HT-29 (cell line): Measurements from ENCODE around the gene ZNRF1. TPM values are rescaled to one million over a fixed set of nuclear protein-coding genes. Genes with fewer than 3 reads are reported as not detected.
A peak's percentile ranks its signal among the peaks of the same experiment; 100 is the strongest.

Source experiments
- DNase-seq: peaks from one replicate; pipeline ENCODE4 v3.0.0-alpha.2; 2015; ENCODE audit warnings: low spot score
- total RNA-seq: library from RNA; depleted of rRNA; stranded (reverse); fragments of >200 nt; shearing (Covaris generic); gene quantifications from 2 replicates; pipeline ENCODE4 v1.2.3, GENCODE V29; 2014

The ZNRF1 gene
- total RNA-seq, 1 experiment from 2014 or later: 15.5 TPM

DNA sequence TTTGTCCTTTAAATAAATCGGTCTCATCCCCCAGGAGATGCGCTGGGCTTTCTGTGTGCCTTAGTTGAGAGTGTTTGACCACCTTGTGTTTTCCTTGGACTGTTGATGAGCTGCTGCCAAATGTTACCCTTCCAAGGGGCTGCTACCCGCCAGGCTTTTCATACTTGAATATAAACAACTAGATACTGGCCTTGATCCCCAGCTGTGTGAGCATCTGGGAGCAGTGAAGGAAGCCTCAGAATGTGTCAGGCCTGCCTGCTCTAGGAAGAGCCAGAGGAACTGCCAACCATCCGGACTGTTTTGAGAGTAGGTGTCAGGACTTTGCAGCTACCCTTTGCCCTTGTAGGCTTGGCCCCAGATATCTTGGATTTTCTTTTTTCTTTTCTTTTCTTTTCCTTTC lies 60.0 kb downstream of the ZNRF1 start:
- DNase-seq: no peak

DNA sequence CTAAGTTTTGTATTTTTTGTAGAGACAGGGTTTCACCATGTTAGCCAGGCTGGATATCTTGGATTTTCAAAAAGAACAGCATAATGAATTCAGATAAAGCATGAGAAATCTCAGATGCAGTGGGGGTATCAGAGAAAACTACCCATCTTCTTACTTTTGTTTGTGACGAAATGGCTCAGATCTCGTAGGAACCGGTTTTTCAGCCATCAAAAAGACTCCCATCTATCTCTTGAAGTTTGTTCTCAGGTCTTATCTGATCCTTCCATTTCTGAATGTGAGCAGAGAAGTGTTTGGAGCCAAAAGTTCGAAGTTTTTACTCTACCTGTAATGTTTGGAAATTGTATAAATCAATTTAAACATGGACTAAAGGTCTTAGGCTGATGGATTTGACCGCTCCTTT lies 60.6 kb downstream of the ZNRF1 start:
- DNase-seq: no peak

DNA sequence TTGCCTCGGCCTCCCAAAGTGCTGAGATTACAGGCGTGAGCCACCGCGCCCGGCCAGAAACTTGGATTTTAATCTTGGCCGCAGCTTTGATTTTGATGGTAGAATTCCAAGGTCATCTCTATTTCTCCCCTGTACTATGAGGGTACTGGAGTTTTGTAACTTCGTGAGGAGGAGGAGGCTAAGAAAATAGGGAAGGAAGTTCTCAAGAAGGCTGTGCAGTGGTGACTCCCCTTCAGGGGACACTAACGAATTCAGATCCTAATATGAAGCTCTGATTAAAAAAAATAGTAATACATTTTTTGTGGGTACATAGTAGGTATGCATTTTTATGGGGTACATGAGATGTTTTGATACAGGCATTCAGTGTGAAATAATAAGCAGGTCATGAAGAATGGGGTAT lies 61.9 kb downstream of the ZNRF1 start:
- no peak for DNase-seq

DNA sequence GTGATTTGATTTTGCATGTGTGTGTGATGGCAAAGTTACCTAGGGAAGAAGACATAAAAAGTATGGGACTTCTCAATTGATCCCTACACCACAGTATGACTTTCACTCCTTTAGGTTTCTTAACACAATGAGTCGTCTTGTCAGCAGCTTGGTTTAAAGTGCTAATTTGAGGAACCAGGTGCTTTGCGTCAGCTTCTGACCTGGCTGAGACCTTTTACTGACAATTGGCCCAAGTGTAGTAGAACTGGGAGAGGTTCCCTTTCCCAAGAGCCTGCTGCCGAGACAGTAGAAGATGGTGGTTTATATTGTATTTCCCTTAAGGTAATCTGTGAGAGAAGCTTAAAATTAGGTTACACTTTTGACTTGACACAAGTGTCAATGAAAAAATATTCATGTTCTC lies 62.8 kb downstream of the ZNRF1 start:
- DNase-seq: no peak

DNA sequence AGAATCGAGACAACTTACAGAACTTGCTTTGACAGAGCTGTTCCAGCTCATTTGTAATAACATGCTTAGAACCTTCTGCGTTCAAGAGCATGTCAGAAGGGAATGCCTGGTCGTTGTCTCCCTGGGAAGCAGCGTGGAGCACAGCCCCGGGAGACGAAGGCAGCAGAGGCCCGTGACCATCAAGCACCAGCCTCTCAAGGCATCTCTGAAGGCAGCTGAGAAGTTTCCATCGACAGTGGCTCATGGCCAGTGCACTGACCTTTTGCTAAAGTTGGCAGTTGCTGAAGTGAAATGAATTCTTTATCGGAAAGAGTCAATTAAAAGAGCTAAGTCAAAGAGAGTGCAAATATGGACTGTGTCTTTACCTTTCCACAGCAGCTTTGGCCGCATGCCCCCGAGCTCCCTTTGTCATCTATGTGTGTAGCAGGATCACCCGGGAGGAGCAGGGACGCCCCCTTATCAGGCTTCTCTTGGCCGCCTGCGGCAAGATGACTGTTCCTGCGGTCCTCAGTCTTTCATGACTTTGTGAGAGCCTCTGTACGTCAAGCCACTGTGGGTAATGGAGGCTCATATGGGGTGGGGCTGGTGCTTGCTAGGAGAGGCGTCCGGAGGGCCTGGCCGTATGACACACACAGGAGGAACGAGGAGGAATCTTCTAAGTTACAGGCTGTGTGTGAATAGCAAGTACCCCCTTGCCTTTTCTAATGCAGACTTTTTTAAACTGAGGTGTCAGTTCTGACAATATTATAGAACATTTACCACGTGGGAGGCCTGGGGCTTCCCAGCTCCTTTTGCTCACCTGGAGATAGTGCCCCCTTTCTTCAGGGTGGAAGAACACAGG lies 63.5 kb downstream of the ZNRF1 start:
- DNase-seq: no peak

DNA sequence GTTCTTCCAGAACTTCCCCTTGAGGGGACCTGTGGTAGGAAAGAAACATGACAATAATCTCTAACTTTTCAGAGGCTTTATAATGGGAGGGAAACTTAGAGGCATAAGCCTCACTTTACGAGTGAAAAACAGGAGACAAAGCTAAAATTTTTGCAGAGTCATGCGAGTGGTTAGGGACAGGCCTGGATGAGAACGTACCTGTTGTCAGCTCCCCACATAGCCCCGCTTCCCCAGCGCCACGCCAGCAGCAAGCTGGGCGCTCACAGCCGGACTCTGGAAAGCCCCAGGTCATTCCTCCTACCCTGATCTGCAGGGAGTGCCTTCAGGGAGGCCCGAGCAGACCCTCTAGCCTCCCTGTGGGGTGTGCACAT lies 64.1 kb downstream of the ZNRF1 start:
- DNase-seq: no peak

DNA sequence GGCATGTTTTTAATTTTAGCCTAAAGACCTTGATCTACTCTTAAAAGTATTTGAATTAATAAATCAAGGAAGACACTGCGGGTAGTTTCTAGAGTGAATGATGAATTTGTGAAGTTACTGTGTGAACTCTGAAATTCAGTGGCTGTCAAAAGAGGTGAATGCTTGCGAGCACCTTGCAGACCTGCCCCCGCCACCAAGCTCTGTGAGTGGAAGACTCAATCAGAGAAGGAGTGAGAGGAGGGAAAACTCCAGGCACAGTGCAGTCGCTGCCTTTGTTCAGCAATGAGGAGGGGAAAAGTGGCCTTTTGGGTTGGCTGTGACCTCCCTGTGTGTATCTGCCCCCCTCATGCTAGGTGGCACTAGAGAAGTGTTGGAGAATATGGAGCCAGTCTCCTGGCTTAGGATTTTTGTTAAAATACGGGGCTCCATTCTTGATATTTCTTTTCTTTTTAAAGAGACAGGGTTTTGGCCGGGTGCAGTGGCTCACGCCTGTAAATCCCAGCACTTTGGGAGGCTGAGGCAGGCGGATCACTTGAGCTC lies 64.8 kb downstream of the ZNRF1 start:
- DNase-seq: no peak

DNA sequence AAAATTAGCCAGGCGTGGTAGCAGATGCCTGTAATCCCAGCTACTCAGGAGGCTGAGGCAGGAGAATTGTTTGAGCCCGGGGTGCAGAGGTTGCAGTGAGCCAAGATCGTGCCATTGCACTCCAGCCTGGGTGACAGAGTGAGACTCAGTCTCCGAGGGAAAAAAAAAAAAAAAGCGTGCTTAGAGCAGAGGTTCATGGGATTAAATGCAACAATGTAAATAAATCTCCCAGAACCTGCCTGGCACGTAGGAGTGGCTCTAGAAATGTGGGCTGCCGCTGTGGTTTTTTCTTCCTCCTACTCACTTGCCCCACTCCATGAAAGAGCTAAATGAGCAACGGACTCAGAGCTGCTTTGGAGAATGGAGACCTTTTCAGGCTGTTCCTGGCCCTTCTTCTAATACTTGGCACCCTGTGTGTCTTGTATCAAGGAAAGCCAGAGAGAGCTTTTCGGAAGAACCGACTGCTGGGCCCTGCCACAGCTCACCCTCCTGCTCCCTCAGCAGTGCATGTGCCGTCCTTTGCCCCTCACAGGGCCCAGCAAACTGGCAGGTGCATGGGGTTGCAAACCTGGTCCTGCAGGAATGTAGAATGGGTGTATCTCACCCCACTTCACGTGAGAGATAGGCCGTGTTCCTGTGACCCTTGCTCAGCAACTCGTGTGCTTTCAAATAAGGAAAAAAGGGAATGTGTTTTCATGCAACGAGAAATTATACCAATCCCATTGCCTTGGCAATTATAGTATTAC lies 65.8 kb downstream of the ZNRF1 start:
- peak; percentile 83 for DNase-seq

DNA sequence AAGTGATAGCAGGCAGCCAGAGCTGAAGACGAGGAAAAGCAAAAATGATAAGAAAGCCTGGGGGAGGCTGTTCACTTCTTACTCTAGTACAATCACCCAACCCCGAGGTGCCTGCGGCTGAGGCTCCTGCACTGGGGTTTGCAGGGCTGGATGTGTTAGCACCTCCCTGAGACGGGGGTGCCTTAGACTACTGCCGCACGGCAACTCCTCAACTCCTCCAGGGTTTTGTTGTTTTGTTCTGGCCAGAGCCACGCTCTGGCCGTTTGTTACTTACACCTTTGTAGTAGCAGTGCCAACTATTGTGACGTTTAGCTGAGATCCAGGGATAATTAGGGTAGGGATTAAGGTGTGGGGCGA lies 66.3 kb downstream of the ZNRF1 start:
- peak; percentile 61 for DNase-seq

DNA sequence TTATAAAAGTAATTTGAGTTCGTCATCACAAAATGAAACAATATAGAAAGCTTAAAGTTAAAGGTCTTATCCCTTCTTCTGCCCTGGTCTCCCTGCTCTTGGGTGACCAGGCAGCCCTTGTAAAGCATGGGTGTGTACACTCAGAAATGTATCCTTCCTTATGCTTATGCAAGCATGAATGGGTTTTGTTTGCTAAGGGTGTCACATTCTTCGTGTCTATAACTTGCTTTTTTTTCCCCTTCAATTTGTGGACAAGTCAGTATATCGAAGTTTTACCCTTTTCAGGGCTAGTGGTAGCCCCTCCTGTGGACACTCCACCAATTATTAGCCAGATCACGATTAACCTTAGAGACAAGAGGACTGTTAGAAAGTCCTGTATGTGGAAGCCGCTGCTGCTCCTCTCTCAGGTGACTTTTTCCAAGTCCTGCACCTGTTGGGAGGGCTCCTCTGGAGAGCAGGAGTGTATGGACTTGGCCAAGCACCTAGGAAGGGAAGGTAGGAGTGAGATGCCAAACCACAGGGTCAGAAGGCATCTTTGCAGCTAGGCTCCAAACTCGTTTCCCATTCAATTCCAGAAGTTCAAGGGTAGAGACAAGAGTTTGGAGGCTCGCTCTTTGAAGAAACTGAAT lies 66.8 kb downstream of the ZNRF1 start:
- peak; percentile 59 for DNase-seq

DNA sequence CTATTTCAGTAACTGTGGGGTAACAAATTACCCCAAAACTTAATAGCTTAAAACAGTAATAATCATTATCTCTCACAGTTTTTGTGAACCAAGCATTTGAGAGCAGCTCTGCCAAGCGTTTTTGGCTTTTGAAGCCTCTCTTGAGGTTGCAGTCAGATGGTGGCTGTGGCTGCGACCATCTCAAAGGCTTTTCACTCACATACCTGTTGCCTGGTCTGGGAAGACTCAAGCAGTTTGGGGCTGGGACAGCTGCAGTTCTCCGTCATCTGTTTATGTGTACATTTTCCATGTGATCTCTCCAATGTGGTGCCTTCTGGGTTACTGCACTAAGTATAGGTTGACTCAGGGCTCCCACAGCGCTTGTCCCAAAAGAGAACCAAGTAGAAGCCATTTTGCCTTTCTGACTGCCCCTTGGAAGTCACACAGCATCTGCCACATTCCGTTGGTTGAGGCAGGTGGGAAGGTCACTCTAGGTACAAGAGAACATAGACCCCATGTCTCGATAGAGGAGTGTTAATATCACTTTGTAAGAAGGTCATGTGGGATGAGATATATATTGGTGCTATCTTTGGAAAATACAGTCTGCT lies 68.1 kb downstream of the ZNRF1 start:
- no peak for DNase-seq

DNA sequence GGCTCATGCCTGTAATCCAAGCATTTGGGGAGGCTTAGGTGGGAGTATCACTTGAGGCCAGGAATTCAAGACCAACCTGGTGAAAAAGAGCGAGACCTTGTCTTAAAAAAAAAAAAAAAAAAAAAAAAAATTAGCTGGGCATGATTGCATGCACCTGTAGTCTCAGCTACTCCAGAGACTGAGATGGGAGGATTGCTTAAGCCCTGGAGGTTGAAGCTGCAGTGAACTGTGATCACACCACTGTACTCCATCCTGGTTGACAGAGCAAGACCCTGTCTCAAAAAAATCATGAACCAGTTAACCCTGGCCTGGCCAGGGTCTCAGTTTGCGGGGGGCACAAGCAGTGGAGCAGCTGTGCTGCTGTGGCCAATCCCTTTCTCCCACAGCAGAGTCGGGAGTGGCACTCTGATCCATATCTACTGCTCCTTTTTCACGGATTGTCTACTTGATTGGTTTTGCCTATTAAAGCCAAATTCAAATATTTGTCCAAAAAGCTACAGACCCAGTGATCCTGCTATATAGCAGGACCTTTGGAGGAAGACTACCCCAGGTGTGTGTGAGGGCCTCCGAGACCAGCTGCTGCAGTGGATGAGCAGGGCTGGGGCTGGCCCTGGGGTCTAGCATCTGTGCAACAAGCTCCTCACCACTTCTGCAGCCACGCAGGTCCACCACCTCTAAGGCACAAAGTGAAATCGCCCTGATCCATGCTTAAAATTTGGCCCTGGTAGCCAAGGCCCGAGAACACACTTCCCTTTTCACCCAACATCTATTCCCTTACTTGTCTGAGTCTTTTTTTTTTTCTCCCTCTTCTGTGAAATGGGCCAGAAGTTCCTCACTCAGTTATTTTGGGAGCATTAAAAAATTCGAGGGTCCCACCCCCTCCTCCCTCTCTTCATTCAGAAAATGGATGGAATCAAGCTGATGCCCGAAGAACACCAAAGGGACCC lies 69.5 kb downstream of the ZNRF1 start:
- DNase-seq: no peak

DNA sequence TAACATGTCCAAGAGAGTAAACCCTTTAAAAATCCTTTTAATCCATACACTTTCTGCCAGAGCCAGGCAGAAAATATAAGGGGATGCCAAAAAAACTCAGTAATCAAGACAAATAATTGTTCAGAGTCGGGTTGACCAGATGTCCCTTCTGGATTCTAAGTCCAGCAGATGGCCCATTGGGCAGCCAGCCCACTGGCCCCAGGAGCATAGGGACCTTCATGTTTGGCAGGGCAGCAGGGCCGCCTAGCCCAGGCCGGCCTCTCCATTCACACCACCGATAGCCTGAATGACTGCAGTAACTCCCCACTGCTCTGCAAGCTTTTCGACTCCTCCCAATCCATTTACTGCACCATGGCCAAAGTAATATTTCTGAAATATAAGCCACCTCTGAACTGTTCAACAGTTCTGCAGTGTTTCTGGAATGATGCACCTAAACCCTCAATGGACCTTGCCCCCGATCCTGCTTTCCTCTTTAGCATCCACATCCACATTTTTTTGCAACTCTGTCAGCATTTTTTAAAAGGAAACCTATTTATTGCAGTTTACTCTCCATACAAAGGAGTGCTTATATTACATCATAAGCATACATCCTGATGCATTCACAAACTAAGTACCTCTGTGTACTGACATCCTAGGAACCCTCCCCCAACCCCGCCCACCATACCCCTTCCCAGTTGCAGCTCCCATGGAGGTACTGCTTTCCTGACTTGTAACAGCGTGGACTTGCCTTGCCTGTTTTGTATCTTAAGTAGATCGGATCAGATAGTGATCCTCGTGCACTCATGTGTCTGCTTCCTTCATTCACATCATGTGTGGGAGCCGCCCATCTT lies 71.4 kb downstream of the ZNRF1 start:
- no peak for DNase-seq

DNA sequence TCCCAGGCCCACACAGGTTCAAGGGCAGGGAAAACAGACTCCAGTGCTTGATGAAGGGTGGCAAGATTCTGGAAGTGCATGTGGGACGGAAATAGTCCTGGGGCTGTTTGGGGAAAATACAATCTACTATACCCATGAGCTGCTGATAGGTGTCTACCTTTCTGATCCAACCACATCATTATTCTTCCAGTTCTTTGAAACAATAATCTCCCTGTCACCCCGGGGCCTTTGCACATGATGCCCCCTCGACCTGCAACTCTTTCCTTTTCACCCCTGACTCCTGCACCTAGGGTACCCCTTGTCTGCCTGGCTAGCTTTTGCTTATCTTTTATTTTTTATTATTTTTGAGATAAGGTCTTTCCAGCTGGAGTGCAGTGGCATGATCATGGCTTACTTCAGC lies 72.8 kb downstream of the ZNRF1 start:
- no peak for DNase-seq

DNA sequence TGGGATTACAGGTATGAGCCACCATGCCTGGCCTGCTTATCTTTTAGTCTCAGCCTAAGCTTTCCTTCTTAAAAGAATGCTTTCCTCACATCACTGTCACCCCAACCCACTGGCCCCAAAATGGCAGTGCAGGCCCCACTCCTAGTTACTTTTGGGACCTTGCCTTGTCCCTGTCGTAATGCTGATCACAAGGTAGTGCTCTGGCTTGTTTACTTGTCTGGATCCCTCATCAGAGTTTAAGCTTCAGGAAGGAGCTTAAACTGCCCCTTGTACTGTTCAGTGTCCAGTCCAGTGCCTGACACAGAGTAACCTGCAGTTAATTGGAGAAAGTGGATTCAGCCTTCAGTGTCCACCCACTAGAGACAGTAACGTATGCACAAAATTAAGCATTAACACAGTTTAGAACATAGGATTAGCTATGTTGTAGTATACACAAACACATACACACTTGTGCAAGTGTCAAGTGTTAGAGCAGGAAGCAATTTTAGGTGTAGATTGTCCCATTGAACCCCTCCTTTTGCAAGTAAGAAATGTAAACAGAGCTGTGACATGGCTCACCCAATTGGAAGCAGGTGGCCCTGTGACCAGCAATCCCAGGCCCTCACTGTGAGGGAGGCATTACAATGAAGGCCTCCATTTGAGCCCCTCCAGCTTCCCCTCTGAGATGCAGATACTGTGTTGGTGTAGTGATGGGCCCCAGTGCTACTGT lies 73.6 kb downstream of the ZNRF1 start:
- no peak for DNase-seq

DNA sequence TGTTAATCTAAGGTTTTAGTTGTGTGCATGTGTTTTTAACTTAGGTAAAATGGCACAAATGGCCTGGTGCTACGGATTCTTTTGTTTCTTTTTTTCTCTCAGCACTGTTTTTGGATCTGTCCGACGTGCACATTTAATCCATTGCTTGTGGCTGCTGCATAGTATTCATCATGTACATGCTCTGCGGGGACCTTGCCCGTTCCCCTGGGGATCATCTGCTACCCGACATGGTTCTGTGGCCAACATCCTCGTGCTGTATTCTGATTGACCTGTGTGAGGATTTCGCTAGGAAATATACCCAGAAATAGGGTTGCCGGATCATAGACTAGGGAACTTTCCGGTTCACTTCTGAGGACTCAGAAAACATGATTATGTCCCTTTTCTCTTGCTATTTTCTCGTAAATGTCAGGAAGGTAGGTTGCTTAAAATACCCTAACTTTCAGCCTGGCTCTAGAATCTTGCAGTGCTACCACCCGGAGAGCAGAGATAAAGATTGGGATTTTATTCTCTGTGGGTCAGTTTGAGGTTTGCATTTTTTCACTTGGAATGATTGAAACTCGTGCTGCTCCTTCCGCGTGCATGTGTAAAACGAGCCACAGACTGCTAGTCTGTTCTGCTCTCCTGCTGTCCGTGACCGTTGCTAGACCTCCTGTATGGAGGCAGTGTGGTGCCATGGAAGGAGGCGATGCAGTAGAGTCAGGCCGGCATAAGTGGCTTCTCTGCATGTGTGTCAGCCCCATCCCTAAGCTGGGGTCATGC lies 74.9 kb downstream of the ZNRF1 start:
- DNase-seq: no peak

DNA sequence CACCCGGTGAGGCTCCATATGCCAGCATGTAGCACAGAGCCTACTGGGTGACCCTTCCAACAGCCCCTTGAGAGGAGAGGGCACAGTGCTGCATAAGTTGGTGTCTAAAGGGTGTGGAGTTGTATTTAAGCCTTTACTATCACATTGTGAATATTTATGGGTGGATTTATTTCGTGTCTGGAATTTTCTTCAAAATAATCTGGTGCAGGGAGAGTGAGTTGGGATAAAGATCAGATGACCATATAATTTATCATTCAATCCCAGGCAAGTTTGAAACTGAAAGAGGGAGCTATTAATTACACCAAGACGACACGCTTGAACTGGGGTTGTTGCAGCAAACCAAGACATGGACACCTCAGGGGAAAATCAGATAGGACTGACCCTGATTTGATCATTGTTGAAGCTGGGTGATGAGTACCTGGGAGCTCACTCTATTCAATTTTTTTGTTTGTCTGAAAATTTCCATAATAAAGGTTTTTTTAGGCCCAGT lies 75.5 kb downstream of the ZNRF1 start:
- no peak for DNase-seq

DNA sequence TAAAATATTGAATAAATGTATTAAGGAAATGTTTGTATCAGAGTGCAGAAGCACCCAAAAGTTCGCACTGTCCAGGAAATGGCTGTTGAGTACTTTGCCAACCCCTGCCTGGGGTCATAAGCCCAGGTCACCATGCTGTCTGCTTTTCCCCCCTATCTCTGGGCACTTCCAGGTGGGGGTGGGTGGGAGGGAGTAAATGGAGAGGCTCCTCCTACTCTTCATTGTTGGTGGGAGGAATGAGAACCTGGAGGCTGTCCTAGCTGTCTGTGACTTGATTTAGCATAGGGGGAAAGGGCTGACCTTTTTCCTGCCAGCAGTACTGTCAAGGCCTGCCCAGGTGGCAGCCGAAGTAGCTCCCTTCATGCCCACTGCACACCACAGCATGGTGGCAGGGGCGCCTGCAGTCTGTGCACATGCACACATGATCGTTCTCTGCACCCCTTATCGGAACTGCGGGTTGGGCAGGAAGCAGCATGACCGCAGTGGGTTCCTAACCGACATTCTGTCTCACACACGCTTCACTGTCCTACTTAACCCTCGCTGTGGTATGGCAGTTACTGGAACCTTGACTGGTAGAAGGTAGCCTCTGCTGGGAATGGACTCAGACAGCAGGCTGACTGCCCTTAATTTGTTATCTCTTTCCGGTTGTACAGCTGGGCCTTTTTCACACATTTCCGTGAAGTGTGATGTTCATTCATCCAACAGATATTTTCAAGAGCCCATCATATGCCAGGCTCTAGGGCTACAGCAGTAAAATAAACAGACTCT lies 76.3 kb downstream of the ZNRF1 start:
- DNase-seq: no peak
